Heart right ventricle (tissue), 16 donors: ENCODE results near the gene EPX. TPM values are rescaled to one million over a fixed set of nuclear protein-coding genes. Genes with fewer than 3 reads are reported as not detected.

Experiments
- ATAC-seq, 8 donors: fragments of 200-7000 bp; cut with Tn5 transposase; one replicate each; pipeline ENCODE4 v1.9.1; 2020; ENCODE audit warnings: mild to moderate bottlenecking in 8 of 8, moderate library complexity in 8 of 8, moderate number of reproducible peaks in 1 of 8
- DNase-seq, 2 donors: peaks; one replicate each; pipeline ENCODE4 v3.0.0-alpha.2; 2020
- H3K27ac ChIP-seq, 10 donors: fragments of 200-600 bp; sonication (generic) in 2 of 10; one replicate each; pipeline versions ENCODE4 v1.5.0 to v1.8.0; 2020 to 2022; ENCODE audit warnings: mild to moderate bottlenecking in 3 of 10
- H3K27me3 ChIP-seq, 7 donors: fragments of 200-600 bp; one replicate each; pipeline ENCODE4 v1.8.0; 2021 to 2022; ENCODE audit warnings: mild to moderate bottlenecking in 2 of 7
- H3K36me3 ChIP-seq, 9 donors: fragments of 200-600 bp; sonication (generic) in 1 of 9; one replicate each; pipeline versions ENCODE4 v1.5.0 to v1.8.0; 2020 to 2022; ENCODE audit warnings: mild to moderate bottlenecking in 2 of 9
- H3K4me1 ChIP-seq, 9 donors: fragments of 200-600 bp; sonication (generic) in 1 of 9; one replicate each; pipeline versions ENCODE4 v1.5.0 to v1.8.0; 2020 to 2022; ENCODE audit warnings: mild to moderate bottlenecking in 4 of 9
- H3K4me3 ChIP-seq, 10 donors: fragments of 200-600 bp; sonication (generic) in 2 of 10; one replicate each; pipeline versions ENCODE4 v1.5.0 to v1.8.0; 2020 to 2022; ENCODE audit warnings: mild to moderate bottlenecking in 7 of 10, moderate library complexity in 2 of 10
- H3K9me3 ChIP-seq, 11 donors: fragments of 200-600 bp in 10 of 11; sonication (generic) in 2 of 11; one replicate each; pipeline versions ENCODE4 v1.5.0 to v1.8.0; 2013 to 2022; ENCODE audit warnings: mild to moderate bottlenecking in 2 of 11, control low read depth in 1 of 11, moderate library complexity in 1 of 11
- CTCF ChIP-seq, 9 donors: fragments of 200-600 bp; sonication (generic) in 2 of 9; IDR thresholded peaks; one replicate each; pipeline versions ENCODE4 v1.5.0 to v1.8.0; 2021 to 2022; ENCODE audit warnings: antibody characterized with exemption in 9 of 9, mild to moderate bottlenecking in 5 of 9, moderate library complexity in 1 of 9
- WGBS, 2 donors: extraction: QIAGEN DNeasy Blood & Tissue Kit; methylation state at CpG; one replicate each; pipeline ENCODE4 v1.1.7; 2013; ENCODE audit warnings: inconsistent platforms in 1 of 2; 5-methylcytosine and 5-hydroxymethylcytosine counted together
- intact Hi-C, 10 donors: fragments of 100-400 bp; cut with DNase I; formaldehyde crosslinking; loops; one replicate each; pipeline versions ENCODE4 v1.11.1 to v1.14.2; 2022
- polyA plus RNA-seq, 2 donors: library from polyadenylated mRNA; stranded (reverse); fragments of 200-250 nt; gene quantifications; one replicate each; pipeline ENCODE4 v1.2.3, GENCODE V29; 2013
- total RNA-seq, 10 donors: library from RNA; stranded (reverse); fragmentation: NEBNext Ultra II Directional in 3 of 10; extraction: Animal tissue kit (Norgen Biotek cat#: 25700) in 3 of 10; gene quantifications; one replicate each; pipeline versions ENCODE4 v1.2.1 to v1.2.4, GENCODE V29; 2021 to 2023
- donor health status: Arrhythmogenic right ventricular cardiomyopathy.
- donor health status: ischemic (EF 13 %, LVEDD 7.1; RV severe dilation, severe dysfunction).
- donor health status: healthy with polysubstance abuse.
- donor health status: DM: no; HTN: yes; CAD: no.
- donor health status: DM: no; HTN: no; CAD: no.
- donor health status: ischemic (EF 25% LVEDD 6.9; RV normal size, moderate dysfunction).
- donor health status: ischemic (EF 25% LVEDD 5.7; RV mildly dilated, moderate dysfunction).
- donor health status: healthy.
- donor health status: DM: yes; HTN: yes; CAD: no.
- donor health status: Ischemic cardiomyopathy.
- donor health status: ischemic (EF 35%, LVEDD 5.7; RV mildly dilated, moderate dysfunction).
- donor health status: nonischemic (EF 11% LVEDD 7.7; RV severe dilation, severe dysfunction).
- donor health status: DM: yes; HTN: yes; CAD: no.
- donor health status: PGD.
- donor health status: ischemic (EF 29% LVEDD 5.4; RV normal size, mild dysfunction).
- donor health status: nonischemic (EF 23%, LVEDD 6.1; RV moderate dilation, normal function).

The EPX gene
- total and polyA plus RNA-seq, 12 donors, result not detected

GRCh38 chr17:58176200-58176599 lies 16.3 kb upstream of the EPX start:
- Histone ChIP-seq H3K27me3 (peaks cover 0 to 27% (median 13%) of the 10 kb centered on the region in 7 donors), H3K4me1 (no peaks in the 10 kb centered on the region), H3K9me3 (no peaks in the 10 kb centered on the region), H3K27ac (no peak overlapping the region), H3K4me3 (no peak overlapping the region), H3K36me3 (no peaks in the 10 kb centered on the region)
- no peak for ATAC-seq
- no peak for DNase-seq
- WGBS, 2 donors, result 42 to 44% methylated on average over 7 of the region's 7 CpGs
- TF ChIP-seq CTCF (IDR thresholded peaks at IDR 0.05), result no peak
- intact Hi-C loops, result no loop called here

GRCh38 chr17:58181796-58182195 lies 10.7 kb upstream of the EPX start:
- Histone ChIP-seq H3K27me3 (peaks cover 0 to 14% (median 3%) of the 10 kb centered on the region in 7 donors), H3K27ac (no peak overlapping the region), H3K9me3 (no peaks in the 10 kb centered on the region), H3K4me3 (no peak overlapping the region), H3K36me3 (no peaks in the 10 kb centered on the region), H3K4me1 (no peaks in the 10 kb centered on the region)
- DNase-seq (no peak), ATAC-seq (no peak)
- intact Hi-C loops, result no loop called here
- 71 to 76% methylated on average over 4 of the region's 4 CpGs for WGBS, 2 donors
- no peak for TF ChIP-seq CTCF (IDR thresholded peaks at IDR 0.05)

GRCh38 chr17:58183514-58183913 lies 9.0 kb upstream of the EPX start:
- DNase-seq (no peak), ATAC-seq (no peak)
- Histone ChIP-seq H3K36me3 (no peaks in the 10 kb centered on the region), H3K4me1 (no peaks in the 10 kb centered on the region), H3K27me3 (peaks cover 0 to 19% (median 13%) of the 10 kb centered on the region in 7 donors), H3K9me3 (no peaks in the 10 kb centered on the region), H3K4me3 (no peak overlapping the region), H3K27ac (no peak overlapping the region)
- TF ChIP-seq CTCF (IDR thresholded peaks at IDR 0.05), result no peak
- intact Hi-C loops, result no loop called here
- 77 to 86% methylated on average over 4 of the region's 4 CpGs for WGBS, 2 donors

- H3K27ac ChIP-seq, result no peak overlapping the region
- H3K9me3 ChIP-seq, result no peaks in the 10 kb centered on the region
- WGBS, 2 donors, result 57 to 66% methylated on average over 10 of the region's 10 CpGs
- no peaks in the 10 kb centered on the region for H3K36me3 ChIP-seq
- no peak overlapping the region for H3K4me3 ChIP-seq
- DNase-seq, result no peak
- TF ChIP-seq CTCF (IDR thresholded peaks at IDR 0.05), result no peak
- intact Hi-C loops, result no loop called here
- H3K4me1 ChIP-seq, result peaks cover 0 to 3% (median 0%) of the 10 kb centered on the region in 9 donors
- peak in 3 of 8 donors; percentile 28 to 55 (median 28) for ATAC-seq
- H3K27me3 ChIP-seq, result peaks cover 0 to 22% (median 13%) of the 10 kb centered on the region in 7 donors
These were observed 8.1 kb upstream of the EPX start for GRCh38 chr17:58184308-58184985.
